Gastrocnemius medialis (tissue), 4 donors: ENCODE results near the gene IGFN1. TPM values are rescaled to one million over a fixed set of nuclear protein-coding genes. Genes with fewer than 3 reads are reported as not detected.

Experiments
- ATAC-seq, 2 donors: fragments of 150-250 bp; one replicate each; pipeline ENCODE4 v1.9.1; 2016
- DNase-seq, 2 donors: peaks; one replicate each; pipeline ENCODE4 v3.0.0-alpha.2; 2019
- H3K27ac ChIP-seq, 4 donors: fragments of 200-600 bp; sonication (generic); 1 replicate in 1 of 4; 2 replicates in 3 of 4; pipeline ENCODE4 v1.5.1; 2016 to 2018; ENCODE audit warnings: mild to moderate bottlenecking in 2 of 4, moderate library complexity in 1 of 4
- H3K27me3 ChIP-seq, 3 donors: fragments of 200-600 bp; sonication (generic) in 2 of 3; 1 replicate in 1 of 3; 2 replicates in 2 of 3; pipeline versions ENCODE4 v1.5.1 to v1.6.0; 2016 to 2019; ENCODE audit warnings: mild to moderate bottlenecking in 1 of 3, moderate library complexity in 1 of 3
- H3K36me3 ChIP-seq, 2 donors: fragments of 200-600 bp; sonication (generic) in 1 of 2; one replicate each; pipeline ENCODE4 v1.5.1; 2017 to 2018
- H3K4me1 ChIP-seq, 2 donors: fragments of 200-600 bp; sonication (generic) in 1 of 2; one replicate each; pipeline ENCODE4 v1.5.1; 2016 to 2017; ENCODE audit warnings: mild to moderate bottlenecking in 2 of 2
- H3K4me3 ChIP-seq, 4 donors: fragments of 200-600 bp; sonication (generic) in 3 of 4; 1 replicate in 1 of 4; 2 replicates in 3 of 4; pipeline ENCODE4 v1.5.1; 2016 to 2019; ENCODE audit warnings: mild to moderate bottlenecking in 2 of 4
- H3K9me3 ChIP-seq, 3 donors: fragments of 200-600 bp; sonication (generic) in 2 of 3; 1 replicate in 1 of 3; 2 replicates in 2 of 3; pipeline ENCODE4 v1.5.1; 2016 to 2019
- CTCF ChIP-seq, 5 experiments: fragments of 450-650 bp in 3 of 5; fragments of 200-600 bp in 2 of 5; sonication (generic) in 2 of 5; IDR thresholded peaks in 4 of 5; conservative IDR thresholded peaks in 1 of 5; 1 replicate in 4 of 5; 2 replicates in 1 of 5; pipeline ENCODE4 v1.5.1; 2016 to 2019; ENCODE audit warnings: antibody characterized with exemption in 5 of 5, mild to moderate bottlenecking in 3 of 5, moderate library complexity in 3 of 5
- POLR2A ChIP-seq, 2 donors: fragments of 450-650 bp; IDR thresholded peaks; one replicate each; pipeline ENCODE4 v1.6.1; 2017; ENCODE audit warnings: antibody characterized with exemption in 2 of 2, mild to moderate bottlenecking in 2 of 2, moderate library complexity in 2 of 2
- in situ Hi-C, 4 donors: fragments of 200-750 bp; cut with MboI; loops; one replicate each; pipeline versions ENCODE4 v1.15.0 to v1.8.0; 2017; ENCODE audit warnings: low sequenced_read_pairs in 4 of 4
- intact Hi-C: fragments of 100-400 bp; cut with DNase I; formaldehyde crosslinking; loops from one replicate; pipeline ENCODE4 v1.15.1; 2023; ENCODE audit warnings: low total_unique reads
- total RNA-seq, 4 donors: library from RNA; depleted of rRNA; stranded (reverse); fragments of >200 nt; gene quantifications; one replicate each; pipeline versions ENCODE4 v1.1.0 to v1.2.3, GENCODE V29; 2016

The IGFN1 gene
- total RNA-seq, 4 donors from 2014 or later = 11.2 to 113 (median 27.7) TPM

DNA sequence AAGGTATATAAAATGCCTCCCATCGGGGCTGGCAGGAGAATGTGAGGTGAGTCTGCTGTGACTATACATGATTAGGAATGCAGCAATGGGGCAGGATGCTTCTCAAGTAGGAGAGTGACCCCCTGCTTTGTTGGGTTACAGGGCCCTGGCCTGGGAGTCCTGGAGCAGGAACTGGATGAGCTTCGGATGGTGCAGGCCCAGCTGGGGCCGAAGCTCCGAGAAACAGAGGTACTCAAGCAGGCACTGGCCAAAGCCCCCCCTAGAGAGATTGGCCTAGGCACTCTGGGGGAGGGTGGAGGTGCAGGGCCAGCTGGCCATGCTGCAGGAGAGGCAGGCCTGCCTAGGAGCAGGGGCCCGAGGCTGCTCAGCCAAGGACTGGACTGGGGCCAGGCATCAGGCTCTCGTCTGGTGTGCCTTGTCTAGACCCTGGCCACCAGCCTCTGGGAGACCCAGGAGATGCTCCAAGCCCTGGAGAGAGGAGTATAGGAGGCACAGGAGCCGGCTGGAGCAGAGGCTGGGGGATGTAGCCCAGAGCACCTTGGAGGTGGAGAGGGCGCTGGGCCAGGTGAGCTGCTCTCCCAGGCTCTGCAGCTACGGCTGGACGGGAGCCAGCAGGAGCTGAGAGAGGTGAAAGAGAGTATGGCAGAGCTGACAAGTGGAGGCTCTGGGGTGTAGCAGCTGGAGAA, 59.8 kb downstream of the IGFN1 start:
- Histone ChIP-seq H3K27ac (no peak overlapping the region), H3K4me1 (no peaks in the 10 kb centered on the region), H3K36me3 (no peaks in the 10 kb centered on the region), H3K9me3 (no peaks in the 10 kb centered on the region), H3K27me3 (no peaks in the 10 kb centered on the region), H3K4me3 (no peak overlapping the region)
- TF ChIP-seq POLR2A (IDR thresholded peaks at IDR 0.05) (no peak), CTCF (IDR thresholded peaks at IDR 0.05 in 4 of 5, conservative IDR thresholded peaks at IDR 0.05 in 1 of 5) (no peak)
- intact Hi-C loops = no loop called here
- in situ Hi-C loops = loop anchor here in 1 of 4 donors (25.0 kb wide), 1 partner anchor 112 kb away; no protein-coding TSS in a partner anchor
- DNase-seq (no peak), ATAC-seq (no peak)

GRCh38 chr1:201251411-201251810, 60.8 kb downstream of the IGFN1 start:
- ATAC-seq (no peak), DNase-seq (no peak)
- Histone ChIP-seq H3K4me1 (no peaks in the 10 kb centered on the region), H3K4me3 (no peak overlapping the region), H3K9me3 (no peaks in the 10 kb centered on the region), H3K27me3 (no peaks in the 10 kb centered on the region), H3K27ac (no peak overlapping the region), H3K36me3 (no peaks in the 10 kb centered on the region)
- intact Hi-C loops (no loop called here), in situ Hi-C loops (loop anchor here in 1 of 4 donors (25.0 kb wide), 1 partner anchor 111 kb away; no protein-coding TSS in a partner anchor)
- no peak for TF ChIP-seq POLR2A (IDR thresholded peaks at IDR 0.05)
- TF ChIP-seq CTCF (IDR thresholded peaks at IDR 0.05 in 4 of 5, conservative IDR thresholded peaks at IDR 0.05 in 1 of 5) = no peak

- Histone ChIP-seq H3K27me3 (no peaks in the 10 kb centered on the region), H3K4me3 (no peak overlapping the region), H3K9me3 (no peaks in the 10 kb centered on the region), H3K36me3 (no peaks in the 10 kb centered on the region), H3K4me1 (no peaks in the 10 kb centered on the region), H3K27ac (no peak overlapping the region)
- intact Hi-C loops (no loop called here), in situ Hi-C loops (loop anchor here in 1 of 4 donors (25.0 kb wide), 1 partner anchor 110 kb away; no protein-coding TSS in a partner anchor)
- TF ChIP-seq CTCF (IDR thresholded peaks at IDR 0.05 in 4 of 5, conservative IDR thresholded peaks at IDR 0.05 in 1 of 5) (no peak), POLR2A (IDR thresholded peaks at IDR 0.05) (no peak)
- DNase-seq (no peak), ATAC-seq (no peak)
Observed at GRCh38 chr1:201251851-201252430, 61.3 kb downstream of the IGFN1 start.

DNA sequence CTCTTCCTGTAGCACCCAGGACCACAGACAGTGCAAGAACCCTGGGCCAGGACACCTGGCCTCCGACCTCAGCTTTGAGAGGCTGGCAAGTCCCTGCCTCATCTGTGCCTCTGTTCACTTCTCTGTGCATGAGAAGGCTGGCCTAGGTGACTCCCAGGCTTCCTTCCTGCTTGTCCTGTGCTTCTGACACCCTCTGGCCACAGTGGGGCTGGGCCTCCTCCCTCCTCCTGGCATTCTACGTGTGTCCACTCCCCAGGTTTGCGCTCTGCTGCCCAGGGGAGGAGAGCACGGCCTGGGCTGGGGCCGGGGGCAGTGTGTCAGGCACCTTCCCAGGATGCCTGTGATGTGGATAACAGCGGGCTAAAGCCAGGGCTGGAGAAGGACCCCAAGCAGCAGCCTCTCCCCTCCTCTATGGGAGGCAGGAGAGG, 62.3 kb downstream of the IGFN1 start:
- H3K27ac ChIP-seq = no peak overlapping the region
- no peak overlapping the region for H3K4me3 ChIP-seq
- H3K27me3 ChIP-seq = no peaks in the 10 kb centered on the region
- ATAC-seq = no peak
- TF ChIP-seq CTCF (IDR thresholded peaks at IDR 0.05 in 4 of 5, conservative IDR thresholded peaks at IDR 0.05 in 1 of 5) (no peak), POLR2A (IDR thresholded peaks at IDR 0.05) (no peak)
- intact Hi-C loops (no loop called here), in situ Hi-C loops (loop anchor here in 1 of 4 donors (25.0 kb wide), 1 partner anchor 109 kb away; no protein-coding TSS in a partner anchor)
- DNase-seq = no peak
- H3K36me3 ChIP-seq = no peaks in the 10 kb centered on the region
- H3K9me3 ChIP-seq = no peaks in the 10 kb centered on the region
- no peaks in the 10 kb centered on the region for H3K4me1 ChIP-seq
